ENCODE data around the gene ADI1.
A peak's percentile ranks its signal among the peaks of the same experiment; 100 is the strongest.
"Not testable (repeated sequence)": the region's sequence is repeated elsewhere in the genome, so short reads cannot be mapped to it uniquely, and the experiment has no call there.

Gene ADI1

GRCh38 chr2:3492475-3492787 is 26.9 kb downstream of the ADI1 start:
- not testable (repeated sequence) for DNase-seq

DNA sequence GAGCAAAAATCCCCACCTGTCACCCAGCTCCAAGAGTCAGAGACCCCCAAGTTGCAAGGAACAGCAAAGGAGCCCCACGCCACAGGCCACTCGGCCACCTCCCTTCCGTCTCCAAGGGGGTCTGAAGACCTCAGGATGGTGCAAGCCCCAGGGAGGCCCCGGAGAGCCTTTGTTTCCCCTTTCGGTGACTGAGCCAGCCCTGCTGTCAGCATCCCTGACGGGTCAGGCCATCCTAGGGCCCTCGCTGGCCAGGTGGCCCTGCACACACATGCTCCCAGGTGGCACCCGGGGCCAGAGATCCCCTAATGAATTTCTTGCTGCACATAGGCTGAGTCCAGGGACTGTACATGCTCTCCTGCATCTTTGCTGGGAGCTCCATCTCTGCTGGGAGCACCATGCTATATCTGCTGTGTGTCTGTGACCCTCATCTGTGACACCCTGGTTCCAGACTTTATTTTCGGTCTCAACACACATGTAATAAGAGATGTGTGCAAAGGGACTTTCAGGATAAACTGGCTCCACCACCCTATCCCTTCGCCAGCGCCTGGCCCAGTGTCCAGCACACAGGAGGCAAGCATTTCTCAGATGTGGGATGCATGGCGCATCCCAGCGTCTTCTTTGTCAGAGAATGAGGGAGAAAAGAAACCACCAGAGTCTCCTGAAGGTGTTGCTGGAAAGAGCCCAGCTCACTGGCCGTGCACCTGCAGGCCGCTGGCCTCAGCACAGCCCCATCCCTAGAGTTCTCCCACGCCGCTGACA is 27.4 kb downstream of the ADI1 start:
- DNase-seq: no peak

GRCh38 chr2:3491306-3491705 is 28.0 kb downstream of the ADI1 start:
- DNase-seq: no peak

DNA sequence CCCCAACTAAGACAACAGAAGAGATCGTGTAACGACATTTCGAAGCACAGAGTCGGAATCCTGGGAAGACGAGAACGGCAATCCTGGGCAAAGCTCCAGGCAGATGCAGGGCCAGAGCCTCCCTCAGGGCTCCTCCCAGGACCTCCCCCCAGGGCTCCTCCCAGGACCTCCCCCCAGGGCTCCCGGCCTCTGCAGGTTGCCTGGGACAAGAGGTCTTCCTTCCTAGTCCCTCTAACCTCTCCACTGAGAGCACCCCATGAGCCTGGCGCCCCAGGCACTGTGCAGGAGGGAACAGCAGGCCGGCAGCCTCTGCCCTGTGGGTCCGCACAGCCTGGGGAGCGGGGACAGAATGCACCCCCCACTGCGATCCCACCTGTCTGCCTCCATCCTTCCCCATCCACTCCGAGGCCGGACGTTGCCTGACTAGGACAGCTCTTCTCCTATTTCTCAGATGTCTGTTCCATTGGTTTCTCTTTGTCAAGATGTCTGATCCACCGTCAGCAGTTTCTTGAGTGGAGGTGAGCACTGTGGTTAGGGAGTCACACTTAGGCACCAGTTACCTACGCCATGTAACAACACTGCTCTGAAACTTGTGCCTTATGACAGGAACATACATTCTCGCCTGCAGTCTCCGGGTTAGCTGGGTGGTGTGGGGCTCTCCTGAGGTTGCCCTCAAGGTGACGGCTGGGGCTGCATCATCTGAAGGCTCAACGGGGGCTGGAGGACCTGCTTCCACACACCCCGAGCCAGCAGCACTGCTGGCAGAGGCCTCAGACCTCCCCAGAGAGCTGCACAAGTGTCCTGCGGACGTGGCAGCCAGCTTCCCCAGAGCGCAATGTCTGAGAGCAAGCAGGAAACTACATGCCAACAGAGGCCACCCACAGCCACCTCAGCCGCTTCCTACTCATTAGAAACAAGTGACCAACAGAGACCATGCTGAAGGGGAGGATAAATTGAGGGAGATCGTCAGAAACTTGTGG is 28.9 kb downstream of the ADI1 start:
- DNase-seq: no peak

DNA sequence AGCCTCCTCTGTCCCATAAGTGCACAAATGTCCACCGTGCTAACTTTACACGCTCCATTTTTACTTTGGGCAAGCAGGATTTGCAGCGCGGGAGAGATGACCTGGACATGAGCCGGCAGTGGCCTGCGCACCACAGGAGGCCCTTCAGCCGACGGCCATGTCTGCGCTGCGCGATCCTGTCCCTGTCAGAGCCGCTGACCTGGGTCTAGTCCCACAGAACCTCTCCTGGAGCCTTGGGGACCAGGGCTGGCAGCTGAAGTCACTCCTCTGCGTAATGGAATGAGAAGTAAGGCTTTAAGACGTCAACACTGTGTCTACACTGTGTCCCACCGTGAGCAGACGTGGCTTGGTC is 29.6 kb downstream of the ADI1 start:
- DNase-seq: no peak

GRCh38 chr2:3488855-3489763 is 30.2 kb downstream of the ADI1 start:
- no peak for DNase-seq

DNA sequence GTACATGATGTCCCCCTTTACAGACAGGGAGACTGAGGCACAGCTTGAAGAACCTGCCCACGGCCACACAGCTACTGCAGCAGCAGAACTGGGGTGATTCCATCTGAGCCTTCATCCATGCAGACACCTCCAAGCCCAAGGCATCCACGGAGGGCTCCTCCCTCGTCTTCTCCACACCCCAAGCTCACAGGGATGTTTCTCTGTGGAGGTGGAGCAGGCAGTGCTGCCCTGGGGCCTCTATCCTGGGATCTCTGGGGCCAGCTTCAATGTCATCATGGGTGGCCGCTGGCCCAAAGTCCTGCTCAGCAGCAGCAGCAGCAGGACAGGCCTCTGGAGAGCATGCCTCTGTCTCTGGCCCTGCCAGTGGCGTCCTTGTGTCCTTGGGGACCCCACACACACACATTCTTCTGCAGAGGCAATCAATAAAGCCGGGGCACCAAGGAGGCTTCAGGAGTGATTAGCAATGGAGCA is 31.2 kb downstream of the ADI1 start:
- DNase-seq: no peak

DNA sequence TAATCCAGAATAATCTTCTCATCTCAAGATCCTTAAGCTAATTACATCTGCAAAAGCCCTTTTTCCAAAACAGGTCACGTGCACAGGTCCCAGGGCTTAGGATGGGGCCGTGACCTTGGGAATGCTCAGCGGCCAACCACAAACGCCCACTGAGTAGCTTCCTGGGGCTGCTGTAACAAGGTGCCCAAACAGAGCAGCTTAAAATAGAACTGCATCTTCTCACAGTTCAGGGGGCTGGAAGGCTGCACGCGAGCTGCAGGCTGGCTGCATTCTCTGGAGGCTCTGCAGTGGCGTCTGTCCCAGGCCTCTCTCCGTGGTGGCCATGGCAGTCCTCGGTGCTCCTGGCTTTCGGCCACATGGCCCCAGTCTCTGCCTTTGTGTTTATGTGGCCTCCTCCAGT is 31.9 kb downstream of the ADI1 start:
- DNase-seq: no peak

DNA sequence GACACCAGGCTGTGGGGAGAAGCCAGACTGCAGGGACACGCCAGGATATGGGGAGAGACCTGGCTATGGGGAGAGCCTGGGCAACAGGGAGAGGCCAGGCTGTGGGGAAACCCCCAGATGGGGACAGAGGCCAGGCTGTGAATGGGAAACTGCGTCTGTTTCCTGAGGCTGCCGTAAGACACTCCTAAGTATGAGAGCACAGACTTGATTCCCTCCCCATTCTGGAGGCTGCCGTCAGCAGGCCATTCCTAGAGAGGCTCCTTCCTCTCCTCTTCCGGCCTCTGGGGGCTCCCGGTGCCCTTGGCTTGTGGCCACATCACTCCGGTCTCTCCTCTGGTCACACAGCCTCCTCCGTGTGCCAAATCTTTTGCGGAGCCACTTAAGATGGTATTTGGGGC is 32.3 kb downstream of the ADI1 start:
- no peak for DNase-seq

DNA sequence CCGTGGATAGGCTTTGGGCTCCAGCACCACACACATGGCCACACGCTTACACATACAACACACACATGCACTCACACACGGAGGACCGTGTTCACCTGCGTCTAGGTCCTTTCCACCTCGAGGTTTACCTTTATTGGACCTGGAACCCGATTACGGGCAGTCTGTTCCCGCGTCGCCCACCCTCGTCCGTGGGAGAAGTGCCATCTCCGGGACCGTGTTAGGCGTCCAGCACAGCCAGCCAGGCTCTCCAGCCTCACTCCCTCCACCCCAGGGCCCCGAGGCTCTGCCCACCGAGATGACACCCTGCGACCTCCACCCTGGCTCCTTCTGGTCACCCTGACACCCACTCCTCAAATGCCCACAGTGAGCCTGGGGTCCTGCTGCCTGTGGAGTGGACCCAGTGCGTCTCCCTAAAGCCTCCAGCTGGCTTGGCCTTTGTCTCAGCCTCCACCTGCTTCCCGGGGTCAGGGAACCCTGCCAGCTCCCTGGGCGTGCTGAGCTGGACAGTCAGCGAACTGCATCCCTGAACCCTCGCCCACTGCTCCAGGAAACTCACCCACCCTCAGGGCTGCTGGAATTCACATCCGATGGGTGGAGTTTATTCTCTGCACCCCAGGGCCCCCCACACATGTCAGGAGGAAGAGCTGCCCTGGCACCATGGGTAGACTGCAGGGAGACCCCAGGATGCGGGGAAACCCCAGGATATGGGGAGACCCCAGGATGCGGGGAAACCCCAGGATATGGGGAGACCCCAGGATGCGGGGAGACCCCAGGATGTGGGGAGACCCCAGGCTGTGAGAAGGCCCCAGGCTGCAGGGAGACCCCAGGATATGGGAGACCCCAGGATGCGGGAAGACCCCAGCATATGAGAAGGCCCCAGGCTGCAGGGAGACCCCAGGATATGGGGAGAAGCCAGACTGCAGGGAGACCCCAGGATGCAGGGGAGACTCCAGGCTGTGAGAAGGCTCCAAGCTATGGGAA is 33.0 kb downstream of the ADI1 start:
- no peak for DNase-seq

GRCh38 chr2:3485166-3485565 is 34.2 kb downstream of the ADI1 start:
- no peak for DNase-seq

DNA sequence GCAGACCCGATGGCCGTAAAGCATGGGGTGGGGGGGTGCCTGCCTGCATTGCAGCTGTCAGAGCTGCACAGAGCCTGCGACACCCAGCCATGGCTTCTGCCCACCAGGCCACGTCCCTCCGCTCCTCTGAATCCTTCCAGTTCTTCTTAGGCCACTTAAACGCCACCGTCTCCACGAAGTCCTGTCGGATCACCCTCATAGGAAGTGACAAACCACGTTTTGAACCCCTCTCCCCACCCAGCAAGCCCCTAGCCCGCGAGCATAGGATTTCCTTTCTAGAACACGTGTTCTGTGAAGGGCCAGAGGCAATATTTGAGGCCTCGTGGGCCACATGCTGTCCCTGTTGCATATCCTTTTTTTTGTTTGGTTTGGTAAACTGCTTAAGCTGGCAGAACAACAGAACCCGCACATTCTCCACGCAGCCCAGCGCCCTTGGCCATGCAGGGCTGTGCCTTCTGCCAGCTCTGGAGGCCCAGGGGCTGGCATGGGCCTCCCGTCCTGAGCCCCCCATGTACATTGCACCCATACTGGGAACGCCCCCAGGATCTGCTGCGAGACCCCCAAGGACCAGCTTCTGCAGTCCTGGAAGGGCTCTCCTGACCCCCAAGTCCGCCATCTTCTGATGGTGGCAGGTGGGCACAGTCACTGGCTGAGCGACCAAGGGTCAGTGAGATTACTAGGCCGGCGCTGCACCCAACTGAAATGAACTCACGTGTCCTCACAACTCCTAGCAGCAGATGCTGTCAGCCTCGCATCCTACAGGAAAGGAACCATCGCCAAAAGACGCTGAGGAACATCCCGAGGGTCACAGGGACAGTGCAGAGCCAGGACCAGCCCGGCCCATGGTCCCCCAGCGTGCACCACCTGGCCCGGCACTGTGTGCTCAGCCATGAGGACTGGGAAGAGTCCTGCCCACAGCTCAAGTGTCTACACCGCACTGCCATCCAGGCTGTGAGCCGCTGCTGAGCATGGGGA is 35.1 kb downstream of the ADI1 start:
- no peak for DNase-seq

- peak; percentile 9 for DNase-seq
Measured at GRCh38 chr2:3483227-3483985, 35.9 kb downstream of the ADI1 start.

DNA sequence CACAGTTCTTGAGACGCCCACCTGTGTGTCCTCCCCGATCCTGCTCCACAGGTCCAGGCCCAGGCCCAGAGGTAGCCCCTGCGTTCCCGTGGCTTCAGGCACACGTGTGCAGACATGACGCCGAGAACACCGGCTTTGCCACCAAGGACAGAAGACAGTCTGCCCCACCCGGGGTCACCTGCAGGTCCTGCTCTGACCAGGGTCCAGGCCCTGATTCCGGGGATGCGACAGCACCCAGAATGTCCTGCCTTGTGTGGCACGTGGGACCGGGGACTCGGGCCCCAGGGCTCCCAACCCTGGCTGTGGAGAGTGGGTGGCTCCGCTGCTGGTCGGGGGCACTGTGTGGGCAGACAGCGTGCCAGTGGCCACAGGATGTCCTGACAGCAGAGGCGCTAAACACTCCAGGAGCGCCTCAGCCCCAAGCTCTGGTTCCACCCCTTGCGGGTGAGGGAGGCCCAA is 36.9 kb downstream of the ADI1 start:
- no peak for DNase-seq

- no peak for DNase-seq
Measured at GRCh38 chr2:3481736-3482362, 37.5 kb downstream of the ADI1 start.

DNA sequence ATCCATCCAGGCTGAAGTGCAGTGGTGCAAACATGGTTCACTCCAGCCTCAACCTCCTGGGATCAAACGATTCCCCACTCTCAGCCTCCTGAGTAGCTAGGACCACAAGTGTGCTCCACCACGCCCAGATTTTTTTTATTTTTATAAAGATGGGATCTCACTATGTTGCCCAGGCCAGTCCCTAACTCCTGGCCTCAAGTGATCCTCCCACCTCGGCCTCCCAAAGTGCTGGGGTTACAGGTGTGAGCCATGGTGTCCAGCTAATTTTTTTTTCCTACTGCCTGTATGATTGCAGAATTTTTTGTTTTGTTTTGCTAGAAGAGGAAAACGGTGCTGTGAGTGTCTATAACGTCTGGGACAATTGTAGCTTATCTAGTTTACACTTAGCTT is 38.3 kb downstream of the ADI1 start:
- no peak for DNase-seq

GRCh38 chr2:3480352-3481010 is 38.9 kb downstream of the ADI1 start:
- peak; percentile 13 for DNase-seq

- DNase-seq: no peak
Measured at GRCh38 chr2:3479430-3480320, 39.7 kb downstream of the ADI1 start.
